K562 (cell line): Measurements from ENCODE around the gene TUBB4B. TPM values are rescaled to one million over a fixed set of nuclear protein-coding genes. Genes with fewer than 3 reads are reported as not detected.
A peak's percentile ranks its signal among the peaks of the same experiment; 100 is the strongest.

Experiments
- ASH1L ChIP-seq: fragments of 450-650 bp; IDR thresholded peaks from 2 replicates; pipeline ENCODE4 v1.6.1; 2018; ENCODE audit warnings: borderline replicate concordance, mild to moderate bottlenecking, low read depth; ENCODE audit not compliant: partially characterized antibody
- CXXC5 ChIP-seq: fragments of 250-450 bp; sonication (Bioruptor Pico); IDR thresholded peaks from 2 replicates; pipeline ENCODE4 v1.8.0; 2022; ENCODE audit warnings: inconsistent platforms, mild to moderate bottlenecking, moderate library complexity
- FOXJ3 ChIP-seq: sonication (generic); formaldehyde crosslinking; IDR thresholded peaks from 2 replicates; pipeline ENCODE4 v1.4.0; 2020; ENCODE audit warnings: mild to moderate bottlenecking, missing genetic modification reagents
- MCM5 ChIP-seq: fragments of 450-650 bp; IDR thresholded peaks from 2 replicates; pipeline ENCODE4 v1.6.1; 2016; ENCODE audit warnings: low read depth
- MITF ChIP-seq: IDR thresholded peaks from 2 replicates; pipeline ENCODE4 v1.6.1; 2014; ENCODE audit warnings: antibody characterized with exemption
- NFE2 ChIP-seq: IDR thresholded peaks from 2 replicates; pipeline ENCODE4 v1.6.1; 2014; ENCODE audit warnings: antibody characterized with exemption, low read depth
- PATZ1 ChIP-seq: fragments of 250-450 bp; sonication (Bioruptor Pico); IDR thresholded peaks from 2 replicates; pipeline ENCODE4 v1.5.0; 2020; ENCODE audit warnings: mild to moderate bottlenecking, borderline replicate concordance
- PRMT5 ChIP-seq: sonication (generic); formaldehyde crosslinking; IDR thresholded peaks from 2 replicates; pipeline ENCODE4 v1.5.0; 2020; ENCODE audit warnings: missing genetic modification reagents
- RERE ChIP-seq: sonication (generic); formaldehyde crosslinking; IDR thresholded peaks from 2 replicates; pipeline ENCODE4 v1.8.0; 2023; ENCODE audit warnings: missing genetic modification reagents, mild to moderate bottlenecking, borderline replicate concordance
- TAL1 ChIP-seq: fragments of 450-650 bp; IDR thresholded peaks from 2 replicates; pipeline ENCODE4 v1.6.1; 2016; ENCODE audit warnings: mild to moderate bottlenecking
- YBX1 ChIP-seq: fragments of 450-650 bp; IDR thresholded peaks from 2 replicates; pipeline ENCODE4 v1.7.1; 2016; ENCODE audit warnings: mild to moderate bottlenecking
- ZNF280B ChIP-seq: fragments of 250-450 bp; sonication (Bioruptor Pico); IDR thresholded peaks from 2 replicates; pipeline ENCODE4 v1.5.1; 2021; ENCODE audit warnings: mild to moderate bottlenecking
- ZNF41 ChIP-seq: fragments of 250-450 bp; sonication (Bioruptor Pico); conservative IDR thresholded peaks from 2 replicates; pipeline ENCODE4 v1.4.0; 2020; ENCODE audit warnings: mild to moderate bottlenecking
- ZNF584 ChIP-seq: fragments of 200-800 bp; sonication (Bioruptor generic); IDR thresholded peaks from 2 replicates; pipeline ENCODE4 v1.6.1; 2016; ENCODE audit warnings: low read depth, mild to moderate bottlenecking, missing genetic modification characterization, missing compliant biosample characterization
- polyA plus RNA-seq, 8 experiments: library from polyadenylated mRNA; depleted of rRNA in 4 of 8; stranded (reverse) in 5 of 8; unstranded in 3 of 8; fragments of >200 nt; fragmentation: Nextera tagmentation in 2 of 8; fragmentation: Illumina TruSeq in 1 of 8; extraction: Ambion mirVana in 2 of 8; extraction: Trizol in 1 of 8; gene quantifications; 2 replicates each; pipeline versions ENCODE4 v1.2.1 to v1.2.3, GENCODE V29; 2011 to 2014; ENCODE audit warnings: inconsistent platforms in 1 of 8, missing spikeins in 1 of 8
- total RNA-seq, 7 experiments: library from RNA; depleted of rRNA in 6 of 7; stranded (reverse); fragments of >200 nt in 6 of 7; fragmentation: Illumina TruSeq in 2 of 7; extraction: Trizol in 2 of 7; gene quantifications; 2 replicates each; pipeline versions ENCODE4 v1.2.1 to v1.2.3, GENCODE V29; 2011 to 2021; ENCODE audit warnings: low replicate concordance in 1 of 7
- TF ChIP-seq, protein P1 (sequence below): fragments of 250-450 bp; sonication (Bioruptor Pico); IDR thresholded peaks from 2 replicates; pipeline ENCODE4 v1.4.0; 2020; ENCODE audit warnings: borderline replicate concordance

The TUBB4B gene
- total and polyA plus RNA-seq, 9 of the 15 experiments (the other 6 are each of a cell fraction or from before 2014, with no cell fraction given) = 24.1 to 443 (median 268) TPM

DNA sequence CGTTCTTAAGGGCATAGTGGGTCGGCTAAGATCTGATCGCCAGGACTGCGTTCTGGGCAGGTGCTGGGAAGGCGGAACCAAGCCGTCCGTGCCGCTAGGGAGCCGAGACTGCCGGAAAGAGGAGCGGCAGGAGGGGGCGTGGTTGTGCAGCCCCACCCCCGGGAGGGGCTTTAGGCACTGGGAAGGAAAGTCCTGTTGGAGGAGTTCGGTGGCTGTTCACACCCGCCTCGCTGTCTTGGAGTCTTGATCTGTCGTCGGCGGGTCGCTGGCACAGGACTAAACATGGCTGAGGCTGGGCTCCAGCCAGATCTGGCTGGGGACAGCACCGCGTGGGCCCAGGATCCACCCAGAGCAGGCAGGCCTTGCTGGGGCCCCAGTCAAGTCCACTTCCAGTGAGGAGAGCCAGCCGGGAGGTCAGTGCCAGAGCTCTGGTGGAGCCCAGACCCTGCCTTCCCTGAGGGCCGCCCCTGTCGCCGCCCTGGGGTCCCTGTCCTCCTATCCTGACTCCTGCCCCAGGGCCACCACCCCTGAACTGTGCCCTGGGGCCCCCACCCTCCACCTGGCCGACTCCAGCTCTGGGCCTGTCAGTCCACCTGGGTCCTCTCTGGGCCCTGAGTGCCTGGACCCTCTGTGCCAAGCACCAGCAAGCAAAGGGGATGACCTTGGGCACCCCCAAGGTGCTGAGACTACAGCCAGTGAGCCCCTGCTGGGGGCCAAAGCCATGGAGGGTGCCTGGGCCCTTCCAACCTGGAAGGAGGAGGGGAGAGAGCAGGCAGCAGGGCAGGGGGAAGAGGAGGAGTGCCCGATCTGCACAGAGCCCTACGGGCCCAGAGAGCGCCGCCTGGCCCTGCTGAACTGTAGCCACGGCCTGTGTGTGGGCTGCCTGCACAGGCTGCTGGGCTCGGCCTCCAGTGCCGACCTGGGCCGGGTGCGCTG lies 23.5 kb upstream of the TUBB4B start (continued):
- no peak for TF ChIP-seq PATZ1 (CRISPR knock-in tag)
- no peak for TF ChIP-seq YBX1
- TF ChIP-seq, protein P1, sequence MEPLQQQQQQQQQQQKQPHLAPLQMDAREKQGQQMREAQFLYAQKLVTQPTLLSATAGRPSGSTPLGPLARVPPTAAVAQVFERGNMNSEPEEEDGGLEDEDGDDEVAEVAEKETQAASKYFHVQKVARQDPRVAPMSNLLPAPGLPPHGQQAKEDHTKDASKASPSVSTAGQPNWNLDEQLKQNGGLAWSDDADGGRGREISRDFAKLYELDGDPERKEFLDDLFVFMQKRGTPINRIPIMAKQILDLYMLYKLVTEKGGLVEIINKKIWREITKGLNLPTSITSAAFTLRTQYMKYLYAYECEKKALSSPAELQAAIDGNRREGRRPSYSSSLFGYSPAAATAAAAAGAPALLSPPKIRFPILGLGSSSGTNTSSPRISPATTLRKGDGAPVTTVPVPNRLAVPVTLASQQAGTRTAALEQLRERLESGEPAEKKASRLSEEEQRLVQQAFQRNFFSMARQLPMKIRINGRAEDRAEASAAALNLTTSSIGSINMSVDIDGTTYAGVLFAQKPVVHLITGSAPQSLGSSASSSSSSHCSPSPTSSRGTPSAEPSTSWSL (CRISPR knock-in tag) = no peak
- no peak for TF ChIP-seq ZNF280B
- no peak for TF ChIP-seq TAL1
- no peak for TF ChIP-seq ZNF584 (CRISPR knock-in tag)
- no peak for TF ChIP-seq NFE2
- peak; percentile 70 for TF ChIP-seq CXXC5 (CRISPR knock-in tag)
- TF ChIP-seq MCM5 = no peak
- TF ChIP-seq MITF = no peak
- TF ChIP-seq ZNF41 (CRISPR knock-in tag) = no peak
- TF ChIP-seq FOXJ3 (CRISPR knock-in tag) = no peak
- no peak for TF ChIP-seq PRMT5 (CRISPR knock-in tag)
- TF ChIP-seq RERE (CRISPR knock-in tag) = no peak
- no peak for TF ChIP-seq ASH1L
